ENCODE results near the gene LNP1.
"Not testable (repeated sequence)": the region's sequence is repeated elsewhere in the genome, so short reads cannot be mapped to it uniquely, and the experiment has no call there.

Gene LNP1

GRCh38 chr3:100436951-100437350 is 35.6 kb downstream of the LNP1 start:
- peaks cover 8% of the 10 kb centered on the region; the same call in 1 of the 2 replicates for H3K4me1 ChIP-seq (ENCODE audit: insufficient read depth, low read length)
- no peaks in the 10 kb centered on the region for H3K27me3 ChIP-seq (ENCODE audit: insufficient read depth, low read length)
- H3K4me3 ChIP-seq (ENCODE audit: low read length): no peak overlapping the region
- no peak overlapping the region for H3K27ac ChIP-seq (ENCODE audit: low read depth, low read length)
- 97% methylated on average over 2 of the region's 2 CpGs for WGBS
- no peaks in the 10 kb centered on the region for H3K9me3 ChIP-seq (ENCODE audit: insufficient read depth, low read depth, low read length)
- no peak overlapping the region for H3K9ac ChIP-seq (ENCODE audit: low read depth, low read length)
- H3K36me3 ChIP-seq (ENCODE audit: insufficient read depth, low read length): no peaks in the 10 kb centered on the region

GRCh38 chr3:100437721-100438622 is 36.6 kb downstream of the LNP1 start:
- H3K27ac ChIP-seq (ENCODE audit: low read depth, low read length): no peak overlapping the region
- H3K36me3 ChIP-seq (ENCODE audit: insufficient read depth, low read length): 0 out of 2 replicates have a peak, but pooled peaks cover 5% of the 10 kb centered on the region
- H3K4me1 ChIP-seq (ENCODE audit: insufficient read depth, low read length): peaks cover 8% of the 10 kb centered on the region; the same call in 1 of the 2 replicates
- H3K9me3 ChIP-seq (ENCODE audit: insufficient read depth, low read depth, low read length): peaks cover 4% of the 10 kb centered on the region; the same call in 1 of the 2 replicates
- no peak overlapping the region for H3K9ac ChIP-seq (ENCODE audit: low read depth, low read length)
- WGBS: 94% methylated on average over 1 of the region's 3 CpGs
- H3K4me3 ChIP-seq (ENCODE audit: low read length): no peak overlapping the region
- no peaks in the 10 kb centered on the region for H3K27me3 ChIP-seq (ENCODE audit: insufficient read depth, low read length)

- H3K9ac ChIP-seq (ENCODE audit: low read depth, low read length): no peak overlapping the region
- no peak overlapping the region for H3K4me3 ChIP-seq (ENCODE audit: low read length)
- H3K27ac ChIP-seq (ENCODE audit: low read depth, low read length): no peak overlapping the region
- H3K9me3 ChIP-seq (ENCODE audit: insufficient read depth, low read depth, low read length): peaks cover 10% of the 10 kb centered on the region; the same call in 1 of the 2 replicates
- H3K36me3 ChIP-seq (ENCODE audit: insufficient read depth, low read length): 0 out of 2 replicates have a peak, but pooled peaks cover 7% of the 10 kb centered on the region
- H3K27me3 ChIP-seq (ENCODE audit: insufficient read depth, low read length): no peaks in the 10 kb centered on the region
- H3K4me1 ChIP-seq (ENCODE audit: insufficient read depth, low read length): peaks cover 8% of the 10 kb centered on the region; the same call in 1 of the 2 replicates
- 93% methylated on average over 2 of the region's 2 CpGs for WGBS
Measured at GRCh38 chr3:100438623-100438974, 37.3 kb downstream of the LNP1 start.

- no peak overlapping the region for H3K9ac ChIP-seq (ENCODE audit: low read depth, low read length)
- H3K36me3 ChIP-seq (ENCODE audit: insufficient read depth, low read length): peaks cover 11% of the 10 kb centered on the region; the same call in 1 of the 2 replicates
- H3K4me1 ChIP-seq (ENCODE audit: insufficient read depth, low read length): peaks cover 8% of the 10 kb centered on the region; the same call in 1 of the 2 replicates
- WGBS: 92% methylated on average over 3 of the region's 3 CpGs
- peaks cover 32% of the 10 kb centered on the region for H3K9me3 ChIP-seq (ENCODE audit: insufficient read depth, low read depth, low read length)
- H3K27me3 ChIP-seq (ENCODE audit: insufficient read depth, low read length): no peaks in the 10 kb centered on the region
- no peak overlapping the region for H3K4me3 ChIP-seq (ENCODE audit: low read length)
- no peak overlapping the region for H3K27ac ChIP-seq (ENCODE audit: low read depth, low read length)
Measured at GRCh38 chr3:100440895-100441294, 39.6 kb downstream of the LNP1 start.

- peaks cover 47% of the 10 kb centered on the region for H3K9me3 ChIP-seq (ENCODE audit: insufficient read depth, low read depth, low read length)
- H3K9ac ChIP-seq (ENCODE audit: low read depth, low read length): no peak overlapping the region
- H3K4me1 ChIP-seq (ENCODE audit: insufficient read depth, low read length): peaks cover 3% of the 10 kb centered on the region
- H3K36me3 ChIP-seq (ENCODE audit: insufficient read depth, low read length): peaks cover 11% of the 10 kb centered on the region; the same call in 1 of the 2 replicates
- no peak overlapping the region for H3K4me3 ChIP-seq (ENCODE audit: low read length)
- no peaks in the 10 kb centered on the region for H3K27me3 ChIP-seq (ENCODE audit: insufficient read depth, low read length)
- no peak overlapping the region for H3K27ac ChIP-seq (ENCODE audit: low read depth, low read length)
Measured at GRCh38 chr3:100443690-100444089, 42.4 kb downstream of the LNP1 start.

- peaks cover 47% of the 10 kb centered on the region for H3K9me3 ChIP-seq (ENCODE audit: insufficient read depth, low read depth, low read length)
- H3K27ac ChIP-seq (ENCODE audit: low read depth, low read length); H3K9ac ChIP-seq (ENCODE audit: low read depth, low read length); H3K27me3 ChIP-seq (ENCODE audit: insufficient read depth, low read length); H3K4me3 ChIP-seq (ENCODE audit: low read length): not testable (repeated sequence)
- H3K4me1 ChIP-seq (ENCODE audit: insufficient read depth, low read length): peaks cover 16% of the 10 kb centered on the region
- WGBS: 95% methylated on average over 3 of the region's 3 CpGs
- peaks cover 11% of the 10 kb centered on the region; the same call in 1 of the 2 replicates for H3K36me3 ChIP-seq (ENCODE audit: insufficient read depth, low read length)
Measured at GRCh38 chr3:100447067-100447466, 45.7 kb downstream of the LNP1 start.

- Histone ChIP-seq H3K4me1 (ENCODE audit: insufficient read depth, low read length) (peaks cover 16% of the 10 kb centered on the region), H3K9ac (ENCODE audit: low read depth, low read length) (no peak overlapping the region), H3K27ac (ENCODE audit: low read depth, low read length) (no peak overlapping the region), H3K9me3 (ENCODE audit: insufficient read depth, low read depth, low read length) (peaks cover 41% of the 10 kb centered on the region), H3K4me3 (ENCODE audit: low read length) (no peak overlapping the region), H3K27me3 (ENCODE audit: insufficient read depth, low read length) (no peaks in the 10 kb centered on the region), H3K36me3 (ENCODE audit: insufficient read depth, low read length) (peaks cover 7% of the 10 kb centered on the region; the same call in 1 of the 2 replicates)
- WGBS: 100% methylated on average over 1 of the region's 1 CpG
Measured at GRCh38 chr3:100448079-100448478, 46.7 kb downstream of the LNP1 start.

- H3K27ac ChIP-seq (ENCODE audit: low read depth, low read length): no peak overlapping the region
- H3K4me1 ChIP-seq (ENCODE audit: insufficient read depth, low read length): peaks cover 17% of the 10 kb centered on the region
- 55% methylated on average over 2 of the region's 2 CpGs for WGBS
- no peak overlapping the region for H3K9ac ChIP-seq (ENCODE audit: low read depth, low read length)
- H3K4me3 ChIP-seq (ENCODE audit: low read length): no peak overlapping the region
- 0 out of 2 replicates have a peak, but pooled peaks cover 2% of the 10 kb centered on the region for H3K36me3 ChIP-seq (ENCODE audit: insufficient read depth, low read length)
- peaks cover 31% of the 10 kb centered on the region for H3K9me3 ChIP-seq (ENCODE audit: insufficient read depth, low read depth, low read length)
- H3K27me3 ChIP-seq (ENCODE audit: insufficient read depth, low read length): no peaks in the 10 kb centered on the region
Measured at GRCh38 chr3:100449214-100449613, 47.9 kb downstream of the LNP1 start.

GRCh38 chr3:100454677-100455076 is 53.3 kb downstream of the LNP1 start:
- Histone ChIP-seq H3K9me3 (ENCODE audit: insufficient read depth, low read depth, low read length) (no peaks in the 10 kb centered on the region), H3K27me3 (ENCODE audit: insufficient read depth, low read length) (no peaks in the 10 kb centered on the region), H3K27ac (ENCODE audit: low read depth, low read length) (no peak overlapping the region), H3K4me1 (ENCODE audit: insufficient read depth, low read length) (peaks cover 13% of the 10 kb centered on the region), H3K36me3 (ENCODE audit: insufficient read depth, low read length) (0 out of 2 replicates have a peak, but pooled peaks cover 2% of the 10 kb centered on the region), H3K9ac (ENCODE audit: low read depth, low read length) (no peak overlapping the region), H3K4me3 (ENCODE audit: low read length) (no peak overlapping the region)
- 93% methylated on average over 4 of the region's 4 CpGs for WGBS

- no peak overlapping the region for H3K4me3 ChIP-seq (ENCODE audit: low read length)
- H3K27ac ChIP-seq (ENCODE audit: low read depth, low read length): no peak overlapping the region
- 97% methylated on average over 2 of the region's 2 CpGs for WGBS
- H3K36me3 ChIP-seq (ENCODE audit: insufficient read depth, low read length): 0 out of 2 replicates have a peak, but pooled peaks cover 2% of the 10 kb centered on the region
- no peaks in the 10 kb centered on the region for H3K27me3 ChIP-seq (ENCODE audit: insufficient read depth, low read length)
- no peak overlapping the region for H3K9ac ChIP-seq (ENCODE audit: low read depth, low read length)
- no peaks in the 10 kb centered on the region for H3K9me3 ChIP-seq (ENCODE audit: insufficient read depth, low read depth, low read length)
- peaks cover 11% of the 10 kb centered on the region; the same call in 1 of the 2 replicates for H3K4me1 ChIP-seq (ENCODE audit: insufficient read depth, low read length)
Measured at GRCh38 chr3:100455841-100456550, 54.7 kb downstream of the LNP1 start.

- H3K9me3 ChIP-seq (ENCODE audit: insufficient read depth, low read depth, low read length): no peaks in the 10 kb centered on the region
- H3K9ac ChIP-seq (ENCODE audit: low read depth, low read length): no peak overlapping the region
- no peak overlapping the region for H3K4me3 ChIP-seq (ENCODE audit: low read length)
- H3K36me3 ChIP-seq (ENCODE audit: insufficient read depth, low read length): 0 out of 2 replicates have a peak, but pooled peaks cover 2% of the 10 kb centered on the region
- WGBS: 92% methylated on average over 1 of the region's 1 CpG
- no peaks in the 10 kb centered on the region for H3K27me3 ChIP-seq (ENCODE audit: insufficient read depth, low read length)
- peaks cover 7% of the 10 kb centered on the region; the same call in 1 of the 2 replicates for H3K4me1 ChIP-seq (ENCODE audit: insufficient read depth, low read length)
- no peak overlapping the region for H3K27ac ChIP-seq (ENCODE audit: low read depth, low read length)
Measured at GRCh38 chr3:100456745-100457144, 55.4 kb downstream of the LNP1 start.
